ENCODE data around the gene POLA1.

The POLA1 gene

DNA sequence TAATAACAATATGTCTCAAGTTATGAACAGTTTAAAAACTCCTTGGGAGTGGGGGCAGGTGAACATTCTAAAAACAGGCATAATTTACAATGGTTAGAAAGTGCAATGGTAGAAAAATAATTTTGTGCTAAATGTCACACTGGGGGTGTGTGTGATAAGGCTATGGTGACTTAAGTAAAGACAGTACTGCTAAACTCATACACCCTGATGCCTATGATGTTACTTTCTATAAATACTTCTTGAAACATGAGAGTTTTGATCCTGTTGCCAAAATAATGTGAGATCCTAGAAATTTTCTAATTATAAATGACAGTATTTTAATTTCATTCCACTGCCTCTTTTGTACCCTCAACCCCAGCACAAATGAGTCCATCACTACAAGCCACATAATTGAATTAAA, 144.2 kb downstream of the POLA1 start:
- H3K4me1 Mint-ChIP-seq, result peaks cover 38% of the 10 kb centered on the region
- peaks cover 20% of the 10 kb centered on the region for H3K36me3 Mint-ChIP-seq (ENCODE audit: low read depth)
- TF ChIP-seq, protein P1, sequence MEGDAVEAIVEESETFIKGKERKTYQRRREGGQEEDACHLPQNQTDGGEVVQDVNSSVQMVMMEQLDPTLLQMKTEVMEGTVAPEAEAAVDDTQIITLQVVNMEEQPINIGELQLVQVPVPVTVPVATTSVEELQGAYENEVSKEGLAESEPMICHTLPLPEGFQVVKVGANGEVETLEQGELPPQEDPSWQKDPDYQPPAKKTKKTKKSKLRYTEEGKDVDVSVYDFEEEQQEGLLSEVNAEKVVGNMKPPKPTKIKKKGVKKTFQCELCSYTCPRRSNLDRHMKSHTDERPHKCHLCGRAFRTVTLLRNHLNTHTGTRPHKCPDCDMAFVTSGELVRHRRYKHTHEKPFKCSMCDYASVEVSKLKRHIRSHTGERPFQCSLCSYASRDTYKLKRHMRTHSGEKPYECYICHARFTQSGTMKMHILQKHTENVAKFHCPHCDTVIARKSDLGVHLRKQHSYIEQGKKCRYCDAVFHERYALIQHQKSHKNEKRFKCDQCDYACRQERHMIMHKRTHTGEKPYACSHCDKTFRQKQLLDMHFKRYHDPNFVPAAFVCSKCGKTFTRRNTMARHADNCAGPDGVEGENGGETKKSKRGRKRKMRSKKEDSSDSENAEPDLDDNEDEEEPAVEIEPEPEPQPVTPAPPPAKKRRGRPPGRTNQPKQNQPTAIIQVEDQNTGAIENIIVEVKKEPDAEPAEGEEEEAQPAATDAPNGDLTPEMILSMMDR (IDR thresholded peaks at IDR 0.05; ENCODE audit: unreplicated experiment in 3 of 3), result no peak
- H3K27me3 Mint-ChIP-seq (ENCODE audit: low read depth), result no peaks in the 10 kb centered on the region
- H3K9me3 Mint-ChIP-seq, result no peaks in the 10 kb centered on the region
- H3K4me3 Mint-ChIP-seq, result no peak overlapping the region
- peak overlapping the region; percentile 12 to 94 (median 68) for H3K27ac Mint-ChIP-seq

DNA sequence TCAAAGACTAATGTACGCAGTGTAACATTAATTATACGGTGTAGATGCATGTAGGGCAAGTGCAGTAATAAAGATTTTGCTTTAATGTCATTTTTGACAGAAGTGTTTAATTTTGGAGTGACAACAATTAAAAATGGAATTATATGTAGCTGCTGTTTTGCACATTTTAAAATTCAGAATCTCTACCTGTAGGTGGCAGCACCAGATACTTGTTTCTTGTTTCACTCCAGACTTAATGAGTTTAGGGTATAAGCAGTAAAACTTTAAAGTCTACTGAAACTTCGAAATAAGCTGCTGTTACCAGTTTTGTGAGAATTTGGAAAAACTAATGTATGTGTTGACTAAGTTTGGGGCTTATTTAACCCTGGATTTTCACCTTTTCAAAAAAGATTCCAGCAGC, 144.9 kb downstream of the POLA1 start:
- H3K4me3 Mint-ChIP-seq, result no peak overlapping the region
- peaks cover 43% of the 10 kb centered on the region for H3K4me1 Mint-ChIP-seq

DNA sequence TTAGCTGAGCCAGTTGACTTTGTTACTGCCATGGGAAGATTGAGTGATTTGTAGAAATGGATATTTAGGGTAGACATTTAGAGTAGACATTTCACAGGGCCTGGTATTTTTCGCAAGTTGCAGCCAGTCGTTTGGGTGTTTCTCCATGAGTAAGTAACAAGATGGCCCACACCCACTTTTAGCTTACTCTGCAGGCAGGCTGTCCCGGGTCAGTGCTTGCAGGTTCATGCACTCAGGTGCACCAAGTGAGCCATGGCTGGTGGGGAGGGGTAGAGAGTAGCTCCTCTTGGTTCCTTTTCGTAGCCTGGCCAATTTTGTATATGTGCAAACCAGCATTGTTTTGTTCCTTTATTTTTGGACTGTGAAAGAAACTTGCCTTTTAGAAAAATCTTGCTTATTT, 145.6 kb downstream of the POLA1 start:
- peaks cover 21% of the 10 kb centered on the region for H3K36me3 Mint-ChIP-seq (ENCODE audit: low read depth)
- H3K27ac Mint-ChIP-seq, result peak overlapping the region; percentile 28 to 94 (median 65)
- H3K4me3 Mint-ChIP-seq, result no peak overlapping the region
- H3K9me3 Mint-ChIP-seq, result no peaks in the 10 kb centered on the region
- peaks cover 43% of the 10 kb centered on the region for H3K4me1 Mint-ChIP-seq
- H3K27me3 Mint-ChIP-seq (ENCODE audit: low read depth), result no peaks in the 10 kb centered on the region
- TF ChIP-seq, protein P1 (IDR thresholded peaks at IDR 0.05; ENCODE audit: unreplicated experiment in 3 of 3), result no peak

More for the DNA sequence above, 144.9 kb downstream of the POLA1 start:
- TF ChIP-seq, protein P1 (IDR thresholded peaks at IDR 0.05; ENCODE audit: unreplicated experiment in 3 of 3), result peak; percentile 66 to 74 (median 71)
- peak overlapping the region in 2 of 3 experiments; percentile 65 to 94 for H3K27ac Mint-ChIP-seq
- H3K9me3 Mint-ChIP-seq, result no peaks in the 10 kb centered on the region
- H3K36me3 Mint-ChIP-seq (ENCODE audit: low read depth), result peaks cover 21% of the 10 kb centered on the region
- no peaks in the 10 kb centered on the region for H3K27me3 Mint-ChIP-seq (ENCODE audit: low read depth)

DNA sequence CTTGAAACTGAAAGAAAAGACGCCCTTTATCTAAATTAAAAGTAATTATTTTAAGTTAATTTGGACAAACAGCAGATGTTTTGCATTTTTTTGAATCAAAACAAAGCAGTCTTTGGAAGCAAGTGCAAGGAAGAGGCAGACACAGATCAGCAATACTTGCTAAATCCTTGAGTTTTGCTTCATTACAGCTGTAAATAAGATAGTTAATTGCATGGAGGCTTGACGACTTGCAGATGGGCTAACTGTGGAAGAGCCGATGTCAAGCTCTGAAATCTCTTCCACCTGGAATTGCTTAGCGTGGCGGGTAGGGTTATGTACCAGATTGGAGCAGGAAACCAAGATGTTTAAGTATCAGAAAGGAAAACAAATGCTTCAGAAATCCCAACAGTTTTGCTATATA, 148.8 kb downstream of the POLA1 start:
- Mint-ChIP-seq H3K4me1 (peaks cover 51% of the 10 kb centered on the region), H3K27me3 (ENCODE audit: low read depth) (no peaks in the 10 kb centered on the region), H3K4me3 (peak overlapping the region in 1 of 3 experiments; percentile 18), H3K9me3 (no peaks in the 10 kb centered on the region), H3K27ac (peak overlapping the region; percentile 74 to 90 (median 88)), H3K36me3 (ENCODE audit: low read depth) (peaks cover 14% of the 10 kb centered on the region)
- TF ChIP-seq, protein P1 (IDR thresholded peaks at IDR 0.05; ENCODE audit: unreplicated experiment in 3 of 3), result no peak

DNA sequence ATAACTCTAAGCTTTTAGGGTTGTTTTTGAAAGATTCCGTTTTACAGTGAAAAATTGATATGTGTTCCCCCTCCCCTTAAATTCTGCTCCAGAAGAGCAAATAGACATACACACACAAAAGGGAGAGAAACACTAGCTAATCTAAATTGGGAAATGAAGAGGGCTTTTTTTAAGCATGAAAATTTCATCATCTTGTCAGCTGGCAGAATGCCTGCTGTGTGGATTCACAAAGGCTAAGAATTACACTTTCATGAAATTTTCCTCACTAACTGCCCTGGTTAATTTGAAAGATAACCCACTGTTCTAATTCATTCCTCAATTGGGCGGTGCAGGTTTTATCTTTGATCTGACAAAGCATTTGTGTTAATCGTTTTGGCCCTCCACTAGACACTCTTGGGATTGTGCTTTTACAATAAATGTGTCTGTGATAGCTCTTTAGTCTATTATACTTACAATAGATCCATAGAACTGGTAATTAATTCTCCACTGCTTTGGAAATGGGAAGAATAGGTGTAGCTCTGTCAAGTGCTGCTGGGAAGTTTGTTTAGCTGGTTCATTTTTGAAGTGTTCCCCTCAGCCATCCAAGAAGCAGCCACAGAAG, 152.9 kb downstream of the POLA1 start:
- no peaks in the 10 kb centered on the region for H3K27me3 Mint-ChIP-seq (ENCODE audit: low read depth)
- peaks cover 27% of the 10 kb centered on the region for H3K36me3 Mint-ChIP-seq (ENCODE audit: low read depth)
- H3K4me3 Mint-ChIP-seq, result no peak overlapping the region
- H3K27ac Mint-ChIP-seq, result peak overlapping the region in 2 of 3 experiments; percentile 27 to 68
- no peaks in the 10 kb centered on the region for H3K9me3 Mint-ChIP-seq
- TF ChIP-seq, protein P1 (IDR thresholded peaks at IDR 0.05; ENCODE audit: unreplicated experiment in 3 of 3), result no peak
- H3K4me1 Mint-ChIP-seq, result peaks cover 24% of the 10 kb centered on the region

DNA sequence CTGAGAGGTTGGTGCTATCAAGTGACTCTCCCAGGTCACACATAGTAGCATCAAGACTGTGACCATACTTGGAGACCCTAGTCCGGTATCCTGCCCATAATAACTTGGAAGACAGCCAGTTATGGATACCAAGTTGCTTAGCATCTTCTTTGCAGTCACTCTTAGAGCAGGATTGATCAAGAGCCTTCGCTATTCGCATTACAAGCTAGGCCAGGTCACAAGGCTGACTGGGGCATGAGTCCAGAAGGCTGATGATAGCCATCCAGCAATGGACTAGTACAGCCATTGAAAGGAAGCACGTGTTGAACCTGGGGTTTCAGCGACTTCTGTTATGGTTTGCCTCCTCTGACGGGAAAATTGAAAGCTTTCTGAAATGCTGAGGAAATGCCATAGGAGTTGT, 157.6 kb downstream of the POLA1 start:
- TF ChIP-seq, protein P1 (IDR thresholded peaks at IDR 0.05; ENCODE audit: unreplicated experiment in 3 of 3), result no peak
- no peak overlapping the region for H3K27ac Mint-ChIP-seq
- H3K27me3 Mint-ChIP-seq (ENCODE audit: low read depth), result no peaks in the 10 kb centered on the region
- H3K9me3 Mint-ChIP-seq, result no peaks in the 10 kb centered on the region
- H3K4me3 Mint-ChIP-seq, result no peak overlapping the region
- peaks cover 8% of the 10 kb centered on the region for H3K4me1 Mint-ChIP-seq
- H3K36me3 Mint-ChIP-seq (ENCODE audit: low read depth), result peaks cover 35% of the 10 kb centered on the region

Measured in nephron (organoid).